GM18909 (cell line): Measurements from ENCODE around the gene S100A7A.

ENCODE experiments used
- ATAC-seq: cut with Tn5 transposase; IDR thresholded peaks from one replicate; pipeline ENCODE4 v1.9.1; 2021; ENCODE audit warnings: mild to moderate bottlenecking; ENCODE audit not compliant: unreplicated experiment, poor library complexity

S100A7A gene

GRCh38 chr1:153415850-153416570, at the start of gene S100A7A:
Gene S100A7A (plus strand): TSS chr1:153416520. CDS start chr1:153418083, 1,563 bp downstream.
- no peak for ATAC-seq

DNA sequence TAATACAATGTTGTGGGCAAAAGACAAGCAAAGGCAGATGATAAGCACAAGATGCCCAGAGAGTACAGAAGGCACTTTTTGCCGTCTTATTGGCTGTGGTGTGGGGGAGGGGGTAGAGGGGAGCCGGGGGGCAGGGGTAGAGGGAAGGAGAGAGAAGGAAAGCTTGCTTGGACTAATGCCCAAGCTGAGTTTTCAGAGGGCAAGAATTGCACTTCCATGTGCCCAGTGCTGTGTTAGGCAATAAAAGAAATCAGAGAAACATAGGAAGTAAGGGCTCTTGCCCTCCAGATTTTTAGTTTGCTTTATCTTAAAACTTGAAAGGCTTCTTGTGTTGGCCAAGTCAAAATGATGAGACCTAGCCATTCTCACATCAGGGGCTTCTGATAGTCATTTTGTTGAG, 49.2 kb upstream of the S100A7A start:
- no peak for ATAC-seq

GRCh38 chr1:153368495-153368894, 47.8 kb upstream of the S100A7A start:
- no peak for ATAC-seq

GRCh38 chr1:153370146-153370545, 46.2 kb upstream of the S100A7A start:
- ATAC-seq, result no peak

DNA sequence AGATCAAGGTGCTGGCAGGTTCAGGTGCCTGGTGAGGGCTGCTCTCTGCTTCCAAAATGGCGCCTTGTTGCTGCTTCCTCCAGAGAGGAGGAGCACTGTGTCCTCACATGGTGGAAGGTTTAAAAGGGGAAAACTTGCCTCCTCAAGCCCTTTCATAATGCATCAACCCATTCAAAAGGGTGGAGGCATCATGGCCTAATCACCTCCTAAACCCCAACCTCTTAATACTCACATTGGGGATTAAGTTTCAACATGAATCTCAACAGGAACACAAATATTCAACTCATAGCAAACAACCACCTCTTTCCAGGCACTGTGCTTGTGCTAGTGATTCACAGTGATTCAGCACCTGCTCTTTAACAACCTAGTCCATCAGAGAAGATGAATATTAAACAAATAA, 45.1 kb upstream of the S100A7A start:
- no peak for ATAC-seq

GRCh38 chr1:153372571-153372970, 43.7 kb upstream of the S100A7A start:
- ATAC-seq, result no peak

- ATAC-seq, result no peak
Measured at GRCh38 chr1:153374071-153374470, 42.2 kb upstream of the S100A7A start.

GRCh38 chr1:153375511-153375910, 40.8 kb upstream of the S100A7A start, which contains the start of gene S100A12:
Gene S100A12 (minus strand): TSS chr1:153375621. CDS start chr1:153374592, 1,029 bp downstream.
- ATAC-seq, result no peak

DNA sequence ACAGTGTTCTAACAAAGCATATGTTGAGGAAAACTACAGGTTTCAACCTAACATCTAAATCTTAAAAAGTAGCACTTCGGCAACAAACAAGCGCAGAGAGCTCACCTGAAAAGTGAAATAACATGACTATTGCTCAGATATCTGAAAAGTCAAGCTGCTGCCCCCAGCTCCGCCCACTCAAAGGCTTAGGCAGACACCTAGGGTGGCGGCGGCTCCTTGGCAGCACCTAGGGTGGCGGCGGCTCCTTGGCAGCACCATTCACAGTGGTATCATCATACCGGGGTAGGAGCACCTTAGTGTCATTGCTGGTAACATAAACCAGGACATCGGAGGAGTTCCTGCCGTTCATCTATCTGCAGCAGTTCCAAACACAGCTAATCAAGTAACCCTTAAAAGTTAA, 36.7 kb upstream of the S100A7A start:
- ATAC-seq, result no peak

DNA sequence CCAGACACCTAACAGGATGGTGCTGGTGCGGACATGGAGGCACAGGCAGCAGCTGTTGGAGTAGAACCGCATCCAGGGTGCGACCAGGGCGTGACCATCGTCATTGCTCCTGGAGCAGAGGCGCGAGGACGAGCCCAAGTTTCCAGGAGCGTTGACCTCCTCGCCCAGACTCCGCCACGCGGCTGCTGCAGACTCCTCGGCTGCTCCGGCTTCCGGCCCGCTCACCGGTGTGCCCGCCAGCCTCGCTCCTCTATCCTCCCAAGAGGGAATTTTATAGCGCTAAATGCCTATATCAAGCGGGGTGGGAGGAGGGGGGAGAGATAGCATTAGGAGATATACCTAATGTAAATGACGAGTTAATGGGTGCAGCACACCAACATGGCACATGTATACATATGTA, 35.6 kb upstream of the S100A7A start:
- ATAC-seq, result no peak

- ATAC-seq, result no peak
Measured at GRCh38 chr1:153384958-153385580, 31.3 kb upstream of the S100A7A start.

GRCh38 chr1:153386500-153386901, 29.8 kb upstream of the S100A7A start:
- no peak for ATAC-seq

GRCh38 chr1:153387001-153387400, 29.3 kb upstream of the S100A7A start:
- no peak for ATAC-seq

- ATAC-seq, result no peak
Measured at GRCh38 chr1:153387785-153388184, 28.5 kb upstream of the S100A7A start.

DNA sequence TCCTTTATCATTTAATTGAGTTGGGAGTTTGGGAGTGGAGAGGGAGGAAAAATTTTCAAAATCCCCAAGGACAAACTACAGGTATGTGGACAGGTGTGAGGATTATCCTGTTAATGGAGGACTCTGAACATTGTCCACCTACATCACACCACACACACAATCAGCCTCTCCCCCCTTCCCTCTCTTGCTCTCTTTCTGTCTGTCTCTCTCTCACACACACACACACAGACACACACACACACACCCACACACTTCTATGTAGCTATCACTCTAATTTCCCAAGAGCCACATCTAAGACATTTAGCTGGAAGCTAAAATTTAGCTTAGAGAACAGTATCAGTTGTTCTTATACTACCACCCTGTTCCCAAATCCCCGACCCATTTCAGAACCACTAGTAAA, 26.9 kb upstream of the S100A7A start:
- ATAC-seq, result no peak

DNA sequence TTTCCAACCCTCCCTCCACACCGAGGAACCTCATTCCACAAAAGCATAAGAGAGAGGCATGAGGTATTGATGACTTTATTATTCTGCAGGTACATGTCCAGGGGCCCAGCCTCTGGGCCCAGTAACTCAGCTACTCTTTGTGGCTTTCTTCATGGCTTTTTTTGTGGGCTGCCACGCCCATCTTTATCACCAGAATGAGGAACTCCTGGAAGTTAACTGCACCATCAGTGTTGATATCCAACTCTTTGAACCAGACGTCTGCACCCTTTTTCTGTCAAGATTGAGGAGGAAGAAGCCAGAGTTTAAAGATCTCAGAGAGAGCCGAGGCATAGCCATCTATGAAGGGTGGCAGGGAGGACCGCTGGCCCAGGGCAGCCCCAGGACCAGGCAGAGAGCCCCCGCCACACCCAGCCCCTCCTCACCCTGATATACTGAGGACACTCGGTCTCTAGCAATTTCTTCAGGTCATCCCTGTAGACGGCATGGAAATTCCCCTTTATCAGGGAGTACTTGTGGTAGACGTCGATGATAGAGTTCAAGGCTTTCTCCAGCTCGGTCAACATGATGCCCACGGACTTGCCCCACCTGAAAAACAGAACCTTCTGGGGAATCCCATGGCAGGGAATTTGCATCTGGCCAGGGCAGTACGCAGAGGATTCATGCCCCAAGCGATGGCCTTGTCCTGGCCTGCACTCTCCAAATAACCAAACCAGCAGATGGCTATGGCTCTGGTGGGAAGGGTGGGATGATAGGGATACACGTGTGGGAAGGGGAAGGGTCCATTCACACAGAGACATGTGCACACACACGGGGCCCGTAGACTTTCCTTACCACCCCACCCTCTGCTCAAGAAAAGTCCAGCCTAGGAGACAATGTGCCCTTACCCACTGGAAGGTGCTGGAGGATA, 26.1 kb upstream of the S100A7A start:
- no peak for ATAC-seq

DNA sequence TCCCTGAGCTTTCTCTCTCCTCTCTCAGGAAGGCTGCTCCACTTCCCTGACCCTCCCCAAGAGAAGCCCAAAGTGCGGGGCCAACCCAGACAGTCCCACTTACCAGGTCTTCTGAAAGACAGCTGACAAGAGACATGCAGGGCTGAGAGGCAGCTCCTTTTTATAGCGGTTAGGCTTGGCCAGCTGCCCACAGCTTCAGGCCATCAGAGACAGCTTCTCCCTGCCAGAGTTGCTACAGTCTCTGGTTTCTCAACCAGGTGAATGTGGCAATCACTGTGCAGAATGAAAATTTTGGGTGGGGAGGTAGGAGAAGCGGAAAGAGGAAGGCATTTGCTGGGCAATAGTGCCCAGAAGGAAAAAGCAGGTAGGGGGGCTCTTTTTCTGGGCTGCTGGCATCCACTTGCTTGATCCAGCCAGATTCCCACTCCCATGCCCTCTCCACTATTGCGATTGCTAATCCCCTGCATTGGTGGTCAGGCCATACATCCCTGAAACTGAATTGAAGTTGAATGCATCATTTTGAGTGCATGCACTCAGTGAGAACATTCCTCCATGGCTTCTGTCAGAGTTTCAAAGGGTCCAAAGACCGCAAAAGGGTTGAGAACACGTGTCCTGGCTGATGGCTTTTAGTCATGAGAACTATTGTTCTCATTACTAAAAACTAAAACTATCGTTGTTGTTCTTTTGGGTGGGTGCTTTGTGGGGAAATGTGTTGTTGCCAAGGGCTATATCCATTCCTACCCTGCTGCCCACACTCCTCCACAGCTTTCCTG, 25.2 kb upstream of the S100A7A start, which contains the start of gene S100A8:
Gene S100A8 (minus strand): TSS at position 136 of the 773 bp plus-strand sequence. CDS start 538 bp downstream, outside the sequence.
- ATAC-seq, result no peak

DNA sequence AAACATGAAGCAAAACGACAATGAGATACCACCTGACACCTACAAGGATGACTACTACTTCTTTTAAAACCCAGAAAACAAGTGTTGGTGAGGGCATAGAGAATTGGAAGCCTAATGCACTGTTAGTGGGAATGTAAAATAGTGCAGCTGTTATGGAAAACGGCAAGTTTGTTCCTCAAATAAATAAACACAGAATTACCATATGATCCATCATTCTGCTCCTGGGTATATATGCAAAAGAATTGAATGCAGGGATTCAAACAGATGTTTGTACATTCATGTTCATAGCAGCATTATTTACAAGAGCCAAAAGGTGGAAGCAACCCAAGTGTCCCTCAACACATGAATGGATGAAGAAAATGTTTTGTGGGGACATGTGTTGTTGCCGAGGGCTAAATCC, 24.1 kb upstream of the S100A7A start:
- ATAC-seq, result no peak

- ATAC-seq, result no peak
Measured at GRCh38 chr1:153392822-153393221, 23.5 kb upstream of the S100A7A start.

DNA sequence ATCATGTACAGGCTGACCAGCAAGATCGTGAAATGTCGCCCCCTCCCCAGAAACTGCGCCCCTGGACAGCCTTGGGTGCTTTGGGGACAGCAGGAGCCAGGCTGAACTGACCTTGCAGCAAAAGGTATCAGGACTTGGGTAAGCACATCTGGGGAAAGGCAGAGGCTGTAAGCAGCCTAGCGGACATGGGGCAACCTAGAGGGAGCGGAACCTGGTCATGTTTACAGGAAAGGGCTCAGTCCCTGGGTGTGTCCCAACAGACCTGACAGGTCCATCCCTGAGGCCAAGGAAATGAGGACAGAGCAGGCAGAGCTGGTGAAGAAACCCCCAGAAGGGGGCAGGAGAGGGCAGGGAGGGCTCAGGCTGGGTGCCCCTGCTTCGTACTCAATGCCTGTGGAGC, 22.4 kb upstream of the S100A7A start:
- no peak for ATAC-seq
